Adrenal gland (tissue), 5 donors: ENCODE results near the gene ATF6.

ENCODE experiments used
- POLR2A ChIP-seq, 2 donors: fragments of 450-650 bp; IDR thresholded peaks; one replicate each; pipeline ENCODE4 v1.6.1; 2017; ENCODE audit warnings: antibody characterized with exemption in 2 of 2, mild to moderate bottlenecking in 2 of 2, moderate library complexity in 1 of 2
- TF ChIP-seq, protein P1 (sequence below), 6 experiments: fragments of 450-650 bp in 4 of 6; fragments of 200-600 bp in 2 of 6; sonication (generic) in 1 of 6; IDR thresholded peaks; 1 replicate in 5 of 6; 2 replicates in 1 of 6; pipeline versions ENCODE4 v1.5.1 to v1.8.0; 2016 to 2021; ENCODE audit warnings: antibody characterized with exemption in 6 of 6, mild to moderate bottlenecking in 2 of 6, moderate library complexity in 1 of 6
- donor health status: DM: no; HTN: no; CAD: no.

DNA sequence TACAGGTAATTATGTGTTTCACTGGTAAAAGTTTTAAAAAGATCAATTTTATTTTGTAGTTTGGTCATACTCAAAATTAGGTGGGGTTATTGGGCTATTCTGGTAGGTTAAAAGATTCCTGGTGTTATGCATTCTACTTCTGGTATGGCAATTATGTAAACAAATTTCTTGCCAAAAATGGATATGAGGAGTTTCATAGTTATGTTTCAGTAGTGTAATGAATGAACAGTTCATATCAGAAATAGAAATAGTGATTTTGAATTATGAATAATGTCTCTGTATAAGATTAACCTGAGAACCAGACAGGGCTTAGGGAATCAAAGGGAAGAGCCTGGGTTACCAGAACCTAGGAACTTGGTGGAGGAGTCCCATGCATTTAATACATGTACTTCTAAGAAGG is 15.9 kb downstream of the ATF6 start:
- TF ChIP-seq, protein P1, sequence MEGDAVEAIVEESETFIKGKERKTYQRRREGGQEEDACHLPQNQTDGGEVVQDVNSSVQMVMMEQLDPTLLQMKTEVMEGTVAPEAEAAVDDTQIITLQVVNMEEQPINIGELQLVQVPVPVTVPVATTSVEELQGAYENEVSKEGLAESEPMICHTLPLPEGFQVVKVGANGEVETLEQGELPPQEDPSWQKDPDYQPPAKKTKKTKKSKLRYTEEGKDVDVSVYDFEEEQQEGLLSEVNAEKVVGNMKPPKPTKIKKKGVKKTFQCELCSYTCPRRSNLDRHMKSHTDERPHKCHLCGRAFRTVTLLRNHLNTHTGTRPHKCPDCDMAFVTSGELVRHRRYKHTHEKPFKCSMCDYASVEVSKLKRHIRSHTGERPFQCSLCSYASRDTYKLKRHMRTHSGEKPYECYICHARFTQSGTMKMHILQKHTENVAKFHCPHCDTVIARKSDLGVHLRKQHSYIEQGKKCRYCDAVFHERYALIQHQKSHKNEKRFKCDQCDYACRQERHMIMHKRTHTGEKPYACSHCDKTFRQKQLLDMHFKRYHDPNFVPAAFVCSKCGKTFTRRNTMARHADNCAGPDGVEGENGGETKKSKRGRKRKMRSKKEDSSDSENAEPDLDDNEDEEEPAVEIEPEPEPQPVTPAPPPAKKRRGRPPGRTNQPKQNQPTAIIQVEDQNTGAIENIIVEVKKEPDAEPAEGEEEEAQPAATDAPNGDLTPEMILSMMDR (IDR thresholded peaks at IDR 0.05): no peak
- no peak for TF ChIP-seq POLR2A (IDR thresholded peaks at IDR 0.05)
